Occipital lobe (tissue), 2 donors: ENCODE results near the gene BPTF. TPM values are rescaled to one million over a fixed set of nuclear protein-coding genes. Genes with fewer than 3 reads are reported as not detected.
"Not testable (repeated sequence)": the region's sequence is repeated elsewhere in the genome, so short reads cannot be mapped to it uniquely, and the experiment has no call there.

Experiments used
- DNase-seq: peaks from one replicate; lab custom pipeline; 2025; lab: John Stamatoyannopoulos, UW
- total RNA-seq: library from RNA; depleted of rRNA; stranded (reverse); fragments of >200 nt; gene quantifications from one replicate; pipeline ENCODE4 v1.2.3, GENCODE V29; 2014

Gene BPTF
- total RNA-seq, 1 donor from 2014 or later = 144 TPM

- no peak for DNase-seq
Observed at GRCh38 chr17:67891481-67892119, 66.3 kb downstream of the BPTF start.

- DNase-seq = no peak
Observed at GRCh38 chr17:67902511-67903231, 77.4 kb downstream of the BPTF start.

DNA sequence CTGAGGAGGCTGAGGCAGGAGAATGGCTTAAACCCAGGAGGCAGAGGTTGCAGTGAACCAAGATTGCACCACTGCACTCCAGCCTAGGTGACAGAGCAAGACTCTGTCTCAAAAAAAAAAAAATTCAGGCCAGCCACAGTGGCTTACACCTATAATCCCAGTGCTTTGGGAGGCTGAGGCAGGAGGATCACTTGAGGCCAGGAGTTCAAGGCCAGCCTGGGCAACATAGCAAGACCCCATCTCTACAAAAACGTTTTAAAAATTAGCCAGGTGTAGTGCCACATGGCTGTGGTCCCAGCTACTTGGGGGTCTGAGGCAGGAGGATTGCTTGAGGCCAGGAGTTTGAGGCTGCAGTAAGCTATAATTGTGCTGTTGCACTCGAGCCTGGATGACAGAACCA, 80.0 kb downstream of the BPTF start:
- DNase-seq = not testable (repeated sequence)

DNA sequence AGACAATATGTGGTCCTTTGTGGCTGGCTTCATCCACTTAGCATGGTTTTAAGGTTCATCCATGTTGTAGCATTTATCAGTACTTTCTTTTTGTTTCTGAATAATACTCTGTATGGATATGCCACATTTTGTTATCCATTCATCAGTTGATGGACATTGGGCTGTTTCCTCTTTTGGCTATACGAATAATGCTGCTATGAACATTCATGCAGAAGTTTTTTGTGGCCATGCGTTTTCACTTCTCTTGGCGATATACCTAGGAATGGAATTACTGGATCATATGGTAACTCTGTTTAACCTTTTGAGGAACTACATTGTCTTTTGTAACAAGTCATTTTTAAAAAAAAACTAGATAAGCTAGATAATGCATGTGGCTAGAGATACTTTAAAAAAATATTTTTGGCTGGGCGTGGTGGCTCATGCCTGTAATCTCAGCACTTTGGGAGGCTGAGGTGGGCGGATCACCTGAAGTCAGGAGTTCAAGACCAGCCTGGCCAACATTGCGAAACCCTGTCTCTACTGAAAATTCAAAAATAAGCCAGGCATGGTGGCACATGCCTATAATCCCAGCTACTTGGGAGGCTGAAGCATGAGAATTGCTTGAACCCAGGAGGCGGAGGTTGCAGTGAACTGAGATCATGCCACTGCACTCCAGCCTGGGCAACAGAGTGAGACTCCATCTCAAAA, 85.0 kb downstream of the BPTF start:
- DNase-seq = not testable (repeated sequence)

- DNase-seq = no peak
Observed at GRCh38 chr17:67911059-67911782, 85.9 kb downstream of the BPTF start.

DNA sequence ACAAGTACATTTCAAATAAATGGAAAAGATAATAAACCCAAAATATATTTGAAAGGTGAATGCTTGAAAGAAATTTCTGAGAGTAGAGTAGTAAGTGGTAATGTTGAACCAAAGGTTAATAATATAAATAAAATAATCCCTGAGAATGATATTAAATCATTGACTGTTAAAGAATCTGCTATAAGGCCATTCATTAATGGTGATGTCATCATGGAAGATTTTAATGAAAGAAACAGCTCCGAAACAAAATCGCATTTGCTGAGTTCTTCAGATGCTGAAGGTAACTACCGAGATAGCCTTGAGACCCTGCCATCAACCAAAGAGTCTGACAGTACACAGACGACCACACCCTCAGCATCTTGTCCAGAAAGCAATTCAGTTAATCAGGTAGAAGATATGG, 86.8 kb downstream of the BPTF start:
- DNase-seq = no peak

DNA sequence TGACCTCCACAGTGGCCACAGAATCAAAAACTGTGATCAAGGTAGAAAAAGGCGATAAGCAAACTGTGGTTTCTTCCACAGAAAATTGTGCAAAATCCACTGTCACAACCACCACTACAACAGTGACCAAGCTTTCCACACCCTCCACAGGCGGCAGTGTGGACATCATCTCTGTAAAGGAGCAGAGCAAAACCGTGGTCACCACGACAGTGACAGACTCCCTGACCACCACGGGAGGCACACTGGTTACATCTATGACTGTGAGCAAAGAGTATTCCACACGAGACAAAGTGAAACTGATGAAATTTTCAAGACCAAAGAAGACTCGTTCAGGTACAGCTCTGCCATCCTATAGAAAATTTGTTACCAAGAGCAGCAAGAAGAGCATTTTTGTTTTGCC, 87.4 kb downstream of the BPTF start:
- no peak for DNase-seq

DNA sequence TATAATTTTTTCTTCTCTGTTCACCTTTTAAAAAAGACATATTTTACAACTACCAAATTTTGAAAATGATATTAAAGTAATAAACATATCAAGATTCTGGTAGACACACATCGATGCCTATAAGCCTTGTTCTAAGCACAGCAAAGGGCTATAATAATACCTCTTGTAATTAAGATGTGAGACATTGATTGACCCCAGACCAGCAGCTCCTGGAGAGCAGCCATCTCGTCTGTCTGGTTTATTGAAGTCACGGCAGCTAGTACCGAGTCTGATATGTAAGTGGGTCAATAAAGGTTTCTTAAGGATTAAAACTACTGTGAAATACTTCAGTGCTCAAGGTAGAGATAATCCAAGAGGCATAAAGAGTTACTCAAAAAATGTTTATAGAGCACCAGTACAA, 94.9 kb downstream of the BPTF start:
- no peak for DNase-seq

GRCh38 chr17:67922503-67922902, 97.2 kb downstream of the BPTF start:
- no peak for DNase-seq

DNA sequence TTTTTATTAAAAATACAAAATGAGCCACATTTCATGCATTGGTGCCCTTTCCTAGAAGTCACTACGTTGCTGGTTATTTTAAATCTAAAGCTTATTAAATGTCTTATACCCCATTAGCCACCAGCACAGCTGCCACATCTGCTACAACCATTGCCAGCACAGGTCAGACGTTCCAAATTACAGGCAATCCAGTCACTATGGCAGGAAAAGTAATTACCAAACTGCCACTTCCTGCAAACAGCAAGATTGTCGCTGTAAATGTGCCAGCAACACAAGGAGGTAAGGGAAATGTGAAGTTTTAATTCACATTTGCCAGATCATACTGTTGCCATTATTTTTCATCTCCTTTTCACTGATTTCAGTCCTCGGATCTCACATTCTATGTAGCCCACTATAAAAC, 103.5 kb downstream of the BPTF start:
- not testable (repeated sequence) for DNase-seq

GRCh38 chr17:67931227-67931626, 105.9 kb downstream of the BPTF start:
- no peak for DNase-seq

DNA sequence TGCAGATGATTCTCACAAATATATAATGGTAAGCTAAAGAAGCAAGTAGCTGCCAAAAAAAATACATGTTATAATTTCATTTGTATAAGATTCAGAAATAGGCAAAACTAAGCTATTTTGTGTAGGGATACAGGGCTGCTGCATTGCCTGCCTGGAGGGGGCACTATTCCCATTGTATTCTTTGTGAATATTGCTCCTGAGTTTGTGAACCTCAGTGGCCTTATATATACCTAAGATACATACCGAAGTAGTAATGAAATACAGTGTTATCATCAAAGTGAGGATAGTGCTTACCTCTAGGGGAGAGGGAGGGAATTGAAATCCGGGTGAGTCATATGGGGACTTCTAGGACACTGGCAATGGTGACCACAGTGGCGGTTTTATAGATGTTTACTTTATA, 117.5 kb downstream of the BPTF start:
- no peak for DNase-seq

DNA sequence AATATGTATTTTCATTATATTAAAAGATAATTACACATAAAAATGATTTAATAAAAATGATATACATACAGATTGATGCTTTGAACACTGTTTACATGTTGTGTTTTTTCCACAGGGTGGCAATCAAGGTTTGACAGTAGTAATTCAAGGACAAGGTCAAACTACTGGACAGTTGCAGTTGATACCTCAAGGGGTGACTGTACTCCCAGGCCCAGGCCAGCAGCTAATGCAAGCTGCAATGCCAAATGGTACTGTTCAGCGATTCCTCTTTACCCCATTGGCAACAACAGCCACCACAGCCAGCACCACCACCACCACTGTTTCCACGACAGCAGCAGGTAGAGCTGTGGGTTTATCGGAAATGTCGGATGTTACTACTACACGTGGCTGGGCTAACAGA, 118.7 kb downstream of the BPTF start:
- no peak for DNase-seq

DNA sequence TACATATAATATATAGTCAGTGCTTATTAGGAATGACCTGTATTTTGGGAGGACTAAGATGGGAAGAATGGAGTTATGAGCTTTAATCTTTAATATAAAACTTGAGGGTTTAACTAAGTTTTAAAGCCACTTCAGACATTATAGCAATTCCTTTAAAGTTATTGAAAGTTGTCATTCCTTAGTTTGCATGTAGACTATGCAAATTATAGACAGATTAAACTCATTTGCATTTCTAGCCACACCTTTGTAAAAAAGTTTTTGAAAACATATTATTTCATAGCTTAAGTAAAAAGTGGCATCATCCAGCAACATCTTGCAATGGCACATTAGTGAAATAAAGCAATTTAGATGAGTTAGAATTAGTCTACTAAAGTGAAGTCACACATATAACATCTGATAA, 121.2 kb downstream of the BPTF start:
- no peak for DNase-seq

DNA sequence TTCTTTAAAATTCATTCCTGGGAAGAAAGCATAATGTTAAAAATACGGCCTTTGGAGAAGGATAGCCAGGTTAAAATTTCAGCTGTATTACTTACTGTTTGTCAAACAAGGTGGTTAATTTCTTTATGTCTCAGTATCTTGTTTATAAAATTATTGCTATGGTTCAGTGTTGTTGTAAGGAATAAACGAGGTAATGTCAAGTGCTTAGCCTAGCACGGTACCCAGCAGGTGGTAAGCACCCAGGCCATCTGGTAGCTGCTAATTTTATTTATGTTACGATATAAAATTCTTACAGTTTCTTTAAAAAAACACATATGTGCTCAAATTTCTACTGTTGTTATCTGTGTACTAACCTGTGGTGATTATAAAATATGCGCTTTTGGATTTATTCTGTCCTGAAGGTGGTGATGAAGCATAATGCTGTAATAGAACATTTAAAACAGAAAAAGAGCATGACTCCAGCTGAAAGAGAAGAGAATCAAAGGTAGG, 122.1 kb downstream of the BPTF start:
- DNase-seq = no peak

GRCh38 chr17:67950945-67951344, 125.6 kb downstream of the BPTF start:
- DNase-seq = no peak

- no peak for DNase-seq
Observed at GRCh38 chr17:67959510-67959909, 134.2 kb downstream of the BPTF start.

DNA sequence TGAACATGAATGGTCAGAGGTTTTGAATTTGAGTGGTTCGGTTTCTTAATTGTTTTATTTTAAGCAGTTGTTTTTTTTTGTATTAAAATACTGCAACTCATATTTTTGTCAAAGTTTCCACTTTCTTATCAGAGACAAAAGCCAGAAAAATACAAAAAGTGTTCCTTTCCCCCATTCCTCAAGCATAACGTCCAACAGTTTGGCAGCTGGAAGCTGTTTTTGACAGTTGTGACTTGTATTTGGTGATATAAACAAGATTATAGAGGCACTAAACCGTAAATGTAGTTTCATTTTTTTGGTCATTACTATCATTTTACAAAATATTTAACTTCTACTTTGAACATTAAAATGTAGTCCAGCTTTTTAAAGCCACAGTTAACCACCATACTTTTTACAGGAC, 135.0 kb downstream of the BPTF start:
- DNase-seq = not testable (repeated sequence)

GRCh38 chr17:67962156-67962555, 136.9 kb downstream of the BPTF start:
- DNase-seq = not testable (repeated sequence)

DNA sequence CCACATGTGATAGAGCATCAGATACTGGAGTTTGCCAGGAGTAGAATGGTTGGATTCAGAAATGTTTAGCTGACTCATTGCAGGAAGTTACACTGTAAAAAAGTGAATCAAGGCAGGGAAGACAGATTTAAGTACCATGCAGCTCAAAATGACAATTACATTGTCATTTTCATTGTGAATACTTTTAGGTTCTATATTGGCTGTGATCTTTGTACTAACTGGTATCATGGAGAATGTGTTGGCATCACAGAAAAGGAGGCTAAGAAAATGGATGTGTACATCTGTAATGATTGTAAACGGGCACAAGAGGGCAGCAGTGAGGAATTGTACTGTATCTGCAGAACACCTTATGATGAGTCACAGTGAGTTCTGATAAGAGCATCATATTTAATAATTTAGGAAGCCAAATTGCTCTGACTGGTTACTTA, 137.9 kb downstream of the BPTF start:
- peak; percentile 39 for DNase-seq

- DNase-seq = no peak
Observed at GRCh38 chr17:67970783-67971182, 145.5 kb downstream of the BPTF start.

- no peak for DNase-seq
Observed at GRCh38 chr17:67974185-67974584, 148.9 kb downstream of the BPTF start.
